HL-60 (cell line): Measurements from ENCODE around the gene PHC2.

Experiments
- GABPA ChIP-seq: IDR thresholded peaks from 2 replicates; pipeline ENCODE4 v1.6.1; 2012; ENCODE audit warnings: low read depth
- POLR2AphosphoS5 ChIP-seq: IDR thresholded peaks from 2 replicates; pipeline ENCODE4 v1.6.1; 2012; ENCODE audit warnings: low read depth
- TF ChIP-seq, protein P1 (sequence below): IDR thresholded peaks from 2 replicates; pipeline ENCODE4 v1.6.1; 2012; ENCODE audit warnings: low read depth; ENCODE audit not compliant: insufficient replicate concordance
- TF ChIP-seq, protein P2 (sequence below): IDR thresholded peaks from one replicate; pipeline ENCODE4 v1.5.1; 2011; ENCODE audit warnings: low read length, control low read depth, inconsistent platforms; ENCODE audit not compliant: insufficient read depth

DNA sequence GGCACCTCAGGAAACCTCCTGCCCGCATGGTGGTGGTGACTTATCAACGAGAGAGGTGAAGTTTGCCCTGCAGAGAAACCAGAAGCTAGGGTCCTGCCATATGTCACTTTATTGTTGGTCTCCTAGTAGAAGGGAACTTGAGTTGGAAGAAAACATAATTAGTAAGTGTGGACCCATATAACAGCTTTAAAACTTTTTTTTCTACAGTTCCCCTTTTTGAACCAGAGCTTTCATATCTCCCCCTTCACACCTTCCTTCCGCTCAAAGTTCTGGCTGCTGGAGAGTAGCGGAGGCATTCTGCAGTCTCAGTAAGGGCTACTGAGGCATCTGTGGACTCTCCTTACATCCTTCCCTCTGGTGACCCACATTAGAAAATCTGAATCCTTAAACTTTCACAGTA lies 48.9 kb downstream of the PHC2 start:
- TF ChIP-seq, protein P1, sequence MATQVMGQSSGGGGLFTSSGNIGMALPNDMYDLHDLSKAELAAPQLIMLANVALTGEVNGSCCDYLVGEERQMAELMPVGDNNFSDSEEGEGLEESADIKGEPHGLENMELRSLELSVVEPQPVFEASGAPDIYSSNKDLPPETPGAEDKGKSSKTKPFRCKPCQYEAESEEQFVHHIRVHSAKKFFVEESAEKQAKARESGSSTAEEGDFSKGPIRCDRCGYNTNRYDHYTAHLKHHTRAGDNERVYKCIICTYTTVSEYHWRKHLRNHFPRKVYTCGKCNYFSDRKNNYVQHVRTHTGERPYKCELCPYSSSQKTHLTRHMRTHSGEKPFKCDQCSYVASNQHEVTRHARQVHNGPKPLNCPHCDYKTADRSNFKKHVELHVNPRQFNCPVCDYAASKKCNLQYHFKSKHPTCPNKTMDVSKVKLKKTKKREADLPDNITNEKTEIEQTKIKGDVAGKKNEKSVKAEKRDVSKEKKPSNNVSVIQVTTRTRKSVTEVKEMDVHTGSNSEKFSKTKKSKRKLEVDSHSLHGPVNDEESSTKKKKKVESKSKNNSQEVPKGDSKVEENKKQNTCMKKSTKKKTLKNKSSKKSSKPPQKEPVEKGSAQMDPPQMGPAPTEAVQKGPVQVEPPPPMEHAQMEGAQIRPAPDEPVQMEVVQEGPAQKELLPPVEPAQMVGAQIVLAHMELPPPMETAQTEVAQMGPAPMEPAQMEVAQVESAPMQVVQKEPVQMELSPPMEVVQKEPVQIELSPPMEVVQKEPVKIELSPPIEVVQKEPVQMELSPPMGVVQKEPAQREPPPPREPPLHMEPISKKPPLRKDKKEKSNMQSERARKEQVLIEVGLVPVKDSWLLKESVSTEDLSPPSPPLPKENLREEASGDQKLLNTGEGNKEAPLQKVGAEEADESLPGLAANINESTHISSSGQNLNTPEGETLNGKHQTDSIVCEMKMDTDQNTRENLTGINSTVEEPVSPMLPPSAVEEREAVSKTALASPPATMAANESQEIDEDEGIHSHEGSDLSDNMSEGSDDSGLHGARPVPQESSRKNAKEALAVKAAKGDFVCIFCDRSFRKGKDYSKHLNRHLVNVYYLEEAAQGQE: no peak
- TF ChIP-seq, protein P2, sequence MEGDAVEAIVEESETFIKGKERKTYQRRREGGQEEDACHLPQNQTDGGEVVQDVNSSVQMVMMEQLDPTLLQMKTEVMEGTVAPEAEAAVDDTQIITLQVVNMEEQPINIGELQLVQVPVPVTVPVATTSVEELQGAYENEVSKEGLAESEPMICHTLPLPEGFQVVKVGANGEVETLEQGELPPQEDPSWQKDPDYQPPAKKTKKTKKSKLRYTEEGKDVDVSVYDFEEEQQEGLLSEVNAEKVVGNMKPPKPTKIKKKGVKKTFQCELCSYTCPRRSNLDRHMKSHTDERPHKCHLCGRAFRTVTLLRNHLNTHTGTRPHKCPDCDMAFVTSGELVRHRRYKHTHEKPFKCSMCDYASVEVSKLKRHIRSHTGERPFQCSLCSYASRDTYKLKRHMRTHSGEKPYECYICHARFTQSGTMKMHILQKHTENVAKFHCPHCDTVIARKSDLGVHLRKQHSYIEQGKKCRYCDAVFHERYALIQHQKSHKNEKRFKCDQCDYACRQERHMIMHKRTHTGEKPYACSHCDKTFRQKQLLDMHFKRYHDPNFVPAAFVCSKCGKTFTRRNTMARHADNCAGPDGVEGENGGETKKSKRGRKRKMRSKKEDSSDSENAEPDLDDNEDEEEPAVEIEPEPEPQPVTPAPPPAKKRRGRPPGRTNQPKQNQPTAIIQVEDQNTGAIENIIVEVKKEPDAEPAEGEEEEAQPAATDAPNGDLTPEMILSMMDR: no peak
- TF ChIP-seq POLR2AphosphoS5 (no peak), GABPA (no peak)
